H9 (cell line): ENCODE measurements around the gene TMEM50B. TPM values are rescaled to one million over a fixed set of nuclear protein-coding genes. Genes with fewer than 3 reads are reported as not detected.

ENCODE experiments used
- DNase-seq: peaks from one replicate; pipeline ENCODE4 v3.0.0-alpha.2; 2017
- H2AFZ ChIP-seq: one replicate; pipeline ENCODE4 v1.6.1; 2013; ENCODE audit warnings: mild to moderate bottlenecking, low read length, control low read depth, moderate library complexity
- H2AK5ac ChIP-seq: 2 replicates; pipeline ENCODE4 v1.6.1; 2013; ENCODE audit warnings: low read length, control low read depth, mixed read lengths; ENCODE audit not compliant: insufficient read length
- H2BK120ac ChIP-seq: one replicate; pipeline ENCODE4 v1.6.1; 2013; ENCODE audit warnings: low read depth, mild to moderate bottlenecking, low read length, control low read depth, inconsistent platforms; ENCODE audit not compliant: poor library complexity, severe bottlenecking
- H2BK12ac ChIP-seq: 2 replicates; pipeline ENCODE4 v1.6.1; 2013; ENCODE audit warnings: low read length, control low read depth, mixed read lengths, low read depth; ENCODE audit not compliant: insufficient read length
- H2BK15ac ChIP-seq: 2 replicates; pipeline ENCODE4 v1.6.1; 2013; ENCODE audit warnings: low read depth, low read length, control low read depth
- H2BK20ac ChIP-seq: one replicate; pipeline ENCODE4 v1.6.1; 2013; ENCODE audit warnings: low read depth, mild to moderate bottlenecking, low read length, control low read depth, inconsistent platforms; ENCODE audit not compliant: poor library complexity, severe bottlenecking
- H2BK5ac ChIP-seq: 2 replicates; pipeline ENCODE4 v1.6.1; 2013; ENCODE audit warnings: low read length, control low read depth, mixed read lengths; ENCODE audit not compliant: insufficient read length
- H3K14ac ChIP-seq: 2 replicates; pipeline ENCODE4 v1.6.1; 2013; ENCODE audit warnings: low read length, control low read depth; ENCODE audit not compliant: insufficient read depth
- H3K18ac ChIP-seq: 2 replicates; pipeline ENCODE4 v1.6.1; 2013; ENCODE audit warnings: low read depth, mild to moderate bottlenecking, mixed read lengths, low read length, control low read depth; ENCODE audit not compliant: insufficient read length
- H3K23ac ChIP-seq: 2 replicates; pipeline ENCODE4 v1.6.1; 2013; ENCODE audit warnings: low read length, control low read depth, mixed read lengths, low read depth; ENCODE audit not compliant: insufficient read length
- H3K23me2 ChIP-seq: 2 replicates; pipeline ENCODE4 v1.6.1; 2013; ENCODE audit warnings: low read depth, mild to moderate bottlenecking, mixed read lengths, low read length, control low read depth; ENCODE audit not compliant: insufficient read length, poor library complexity, severe bottlenecking
- H3K27ac ChIP-seq: 2 replicates; pipeline ENCODE4 v1.5.1; 2013; ENCODE audit warnings: low read length, control low read depth, mixed read lengths, low read depth; ENCODE audit not compliant: insufficient read length
- H3K27me3 ChIP-seq: 2 replicates; pipeline ENCODE4 v1.6.1; 2013; ENCODE audit warnings: low read length, control low read depth, inconsistent platforms; ENCODE audit not compliant: insufficient read depth
- H3K4ac ChIP-seq: 2 replicates; pipeline ENCODE4 v1.6.1; 2013; ENCODE audit warnings: low read depth, mild to moderate bottlenecking, control low read depth, inconsistent platforms, low read length, moderate library complexity
- H3K4me1 ChIP-seq: 2 replicates; pipeline ENCODE4 v1.6.1; 2013; ENCODE audit warnings: low read length, control low read depth, inconsistent platforms; ENCODE audit not compliant: insufficient read depth
- H3K4me2 ChIP-seq: 2 replicates; pipeline ENCODE4 v1.6.1; 2013; ENCODE audit warnings: low read length, control low read depth, mixed read lengths; ENCODE audit not compliant: insufficient read length, insufficient read depth
- H3K56ac ChIP-seq: 2 replicates; pipeline ENCODE4 v1.6.1; 2013; ENCODE audit warnings: low read depth, mild to moderate bottlenecking, mixed read lengths, low read length, control low read depth; ENCODE audit not compliant: insufficient read length
- H3K79me1 ChIP-seq: 2 replicates; pipeline ENCODE4 v1.6.1; 2013; ENCODE audit warnings: low read depth, mild to moderate bottlenecking, moderate library complexity, low read length, control low read depth, inconsistent platforms; ENCODE audit not compliant: insufficient read depth, poor library complexity, severe bottlenecking
- H3K79me2 ChIP-seq: 2 replicates; pipeline ENCODE4 v1.6.1; 2013; ENCODE audit warnings: low read length, control low read depth, inconsistent platforms; ENCODE audit not compliant: insufficient read depth
- H3K9ac ChIP-seq: 2 replicates; pipeline ENCODE4 v1.6.1; 2013; ENCODE audit warnings: low read length, control low read depth, mixed read lengths; ENCODE audit not compliant: insufficient read length; ENCODE audit errors: extremely low read depth
- H3K9me3 ChIP-seq: one replicate; pipeline ENCODE4 v1.6.1; 2013; ENCODE audit warnings: low read depth, low read length, inconsistent platforms; ENCODE audit not compliant: control insufficient read depth
- H3T11ph ChIP-seq: one replicate; pipeline ENCODE4 v1.6.1; 2013; ENCODE audit warnings: mild to moderate bottlenecking, low read length, control low read depth, inconsistent platforms
- H4K20me1 ChIP-seq: one replicate; pipeline ENCODE4 v1.6.1; 2013; ENCODE audit not compliant: control insufficient read depth, insufficient read length, insufficient read depth
- H4K5ac ChIP-seq: 2 replicates; pipeline ENCODE4 v1.6.1; 2013; ENCODE audit warnings: low read depth, mild to moderate bottlenecking, mixed read lengths, low read length, control low read depth; ENCODE audit not compliant: insufficient read length
- H4K8ac ChIP-seq: replicated peaks from 2 replicates; pipeline ENCODE4 v1.6.1; 2013; ENCODE audit warnings: low read length, control low read depth, mixed read lengths, low read depth; ENCODE audit not compliant: insufficient read length
- H4K91ac ChIP-seq: 2 replicates; pipeline ENCODE4 v1.6.1; 2013; ENCODE audit warnings: low read depth, mild to moderate bottlenecking, moderate library complexity, mixed read lengths, low read length, control low read depth; ENCODE audit not compliant: insufficient read length
- H3K27ac Mint-ChIP-seq, 3 experiments: 2 replicates in 2 of 3; 3 replicates in 1 of 3; pipeline ENCODE4 v1.8.0; 2020 to 2021; ENCODE audit warnings: mixed read lengths in 3 of 3, mild to moderate bottlenecking in 1 of 3, moderate library complexity in 1 of 3
- H3K27me3 Mint-ChIP-seq: 2 replicates; pipeline ENCODE4 v1.8.0; 2021; ENCODE audit warnings: low read depth, mild to moderate bottlenecking, moderate library complexity, mixed read lengths
- H3K36me3 Mint-ChIP-seq, 3 experiments: 2 replicates in 2 of 3; 3 replicates in 1 of 3; pipeline ENCODE4 v1.8.0; 2020 to 2021; ENCODE audit warnings: low read depth in 3 of 3, mixed read lengths in 3 of 3; ENCODE audit not compliant: insufficient read depth in 1 of 3
- H3K4me1 Mint-ChIP-seq, 2 experiments: 2 replicates each; pipeline ENCODE4 v1.8.0; 2020; ENCODE audit warnings: mixed read lengths in 2 of 2
- H3K4me3 Mint-ChIP-seq, 2 experiments: 2 replicates in 1 of 2; 3 replicates in 1 of 2; pipeline ENCODE4 v1.8.0; 2020 to 2021; ENCODE audit warnings: mild to moderate bottlenecking in 2 of 2, mixed read lengths in 2 of 2, moderate library complexity in 1 of 2
- H3K9me3 Mint-ChIP-seq, 2 experiments: 2 replicates in 1 of 2; 3 replicates in 1 of 2; pipeline ENCODE4 v1.8.0; 2020; ENCODE audit warnings: mild to moderate bottlenecking in 2 of 2, mixed read lengths in 2 of 2, moderate library complexity in 1 of 2
- WGBS: extraction: QIAGEN DNeasy Blood & Tissue Kit; methylation state at CpG from one replicate; pipeline ENCODE4 v1.1.7; 2013; ENCODE audit warnings: missing lambda C conversion rate, low lambda C conversion rate, mixed read lengths; ENCODE audit not compliant: insufficient read length; ENCODE audit errors: extremely low coverage; 5-methylcytosine and 5-hydroxymethylcytosine counted together
- total RNA-seq: library from RNA; stranded (reverse); gene quantifications from 2 replicates; pipeline ENCODE4 v1.2.1, GENCODE V29; 2021
- TF ChIP-seq, protein P1 (sequence below): fragments of 200-600 bp; sonication (generic); conservative IDR thresholded peaks from 3 replicates; pipeline ENCODE4 v1.8.0; 2021; ENCODE audit warnings: antibody characterized with exemption, mild to moderate bottlenecking

The TMEM50B gene
- total RNA-seq, 1 experiment from 2014 or later: 17.6 TPM

DNA sequence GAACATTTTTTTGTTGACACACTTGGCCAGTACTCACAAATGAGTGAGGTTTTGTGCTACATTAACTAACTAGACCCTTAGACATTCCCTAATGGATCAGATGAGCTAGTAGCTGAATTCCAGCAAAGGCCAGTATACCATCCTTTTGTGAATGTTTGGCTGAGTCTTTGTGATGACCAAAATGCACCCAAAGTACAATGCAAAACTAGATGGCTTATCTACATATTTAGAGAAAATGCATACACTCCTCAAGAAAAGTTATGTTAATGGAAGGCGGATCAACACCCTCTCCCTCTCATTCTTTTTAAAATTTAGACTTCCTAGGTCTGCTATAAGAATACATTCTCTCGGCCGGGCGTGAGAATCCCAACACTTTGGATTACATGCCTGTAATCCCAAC, 31.9 kb upstream of the TMEM50B start:
- H3K56ac ChIP-seq: no peak overlapping the region
- no peak overlapping the region for H2BK120ac ChIP-seq
- no CpG with 5 or more reads among the region's 4 CpGs for WGBS
- TF ChIP-seq, protein P1, sequence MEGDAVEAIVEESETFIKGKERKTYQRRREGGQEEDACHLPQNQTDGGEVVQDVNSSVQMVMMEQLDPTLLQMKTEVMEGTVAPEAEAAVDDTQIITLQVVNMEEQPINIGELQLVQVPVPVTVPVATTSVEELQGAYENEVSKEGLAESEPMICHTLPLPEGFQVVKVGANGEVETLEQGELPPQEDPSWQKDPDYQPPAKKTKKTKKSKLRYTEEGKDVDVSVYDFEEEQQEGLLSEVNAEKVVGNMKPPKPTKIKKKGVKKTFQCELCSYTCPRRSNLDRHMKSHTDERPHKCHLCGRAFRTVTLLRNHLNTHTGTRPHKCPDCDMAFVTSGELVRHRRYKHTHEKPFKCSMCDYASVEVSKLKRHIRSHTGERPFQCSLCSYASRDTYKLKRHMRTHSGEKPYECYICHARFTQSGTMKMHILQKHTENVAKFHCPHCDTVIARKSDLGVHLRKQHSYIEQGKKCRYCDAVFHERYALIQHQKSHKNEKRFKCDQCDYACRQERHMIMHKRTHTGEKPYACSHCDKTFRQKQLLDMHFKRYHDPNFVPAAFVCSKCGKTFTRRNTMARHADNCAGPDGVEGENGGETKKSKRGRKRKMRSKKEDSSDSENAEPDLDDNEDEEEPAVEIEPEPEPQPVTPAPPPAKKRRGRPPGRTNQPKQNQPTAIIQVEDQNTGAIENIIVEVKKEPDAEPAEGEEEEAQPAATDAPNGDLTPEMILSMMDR: no peak
- H2AK5ac ChIP-seq: no peak overlapping the region
- no peak overlapping the region for H4K91ac ChIP-seq
- no peak overlapping the region for H3K14ac ChIP-seq
- no peaks in the 10 kb centered on the region for H3K79me1 ChIP-seq
- H4K5ac ChIP-seq: no peak overlapping the region
- H2BK5ac ChIP-seq: no peak overlapping the region
- no peak for DNase-seq
- no peak overlapping the region for H2AFZ ChIP-seq
- H3K27ac ChIP-seq: no peak overlapping the region
- no peak overlapping the region for H3K18ac ChIP-seq
- no peaks in the 10 kb centered on the region for H3K23me2 ChIP-seq
- Mint-ChIP-seq H3K27me3 (no peaks in the 10 kb centered on the region), H3K27ac (peak overlapping the region in 1 of 3 experiments; percentile 42; a peak in 1 of 7 replicates), H3K4me1 (no peaks in the 10 kb centered on the region), H3K4me3 (no peak overlapping the region), H3K9me3 (peaks cover 2 to 5% of the 10 kb centered on the region in 2 experiments; a peak in 2 of 5 replicates), H3K36me3 (peaks cover 68 to 95% (median 85%) of the 10 kb centered on the region in 3 experiments)
- H3K4me1 ChIP-seq: no peaks in the 10 kb centered on the region
- H3K9ac ChIP-seq: no peak overlapping the region
- H2BK20ac ChIP-seq: no peak overlapping the region
- H3K79me2 ChIP-seq: no peaks in the 10 kb centered on the region
- H4K20me1 ChIP-seq: no peaks in the 10 kb centered on the region
- H3T11ph ChIP-seq: no peak overlapping the region
- no peak overlapping the region for H4K8ac ChIP-seq
- no peaks in the 10 kb centered on the region for H3K27me3 ChIP-seq
- no peak overlapping the region for H3K4ac ChIP-seq
- H2BK15ac ChIP-seq: no peak overlapping the region
- no peaks in the 10 kb centered on the region for H3K9me3 ChIP-seq
- no peak overlapping the region for H3K23ac ChIP-seq
- no peak overlapping the region for H3K4me2 ChIP-seq
- H2BK12ac ChIP-seq: no peak overlapping the region
